ENCODE measurements around the gene PSORS1C1. TPM values are rescaled to one million over a fixed set of nuclear protein-coding genes. Genes with fewer than 3 reads are reported as not detected.

The PSORS1C1 gene
- total RNA-seq, 1 donor from 2014 or later, result not detected

DNA sequence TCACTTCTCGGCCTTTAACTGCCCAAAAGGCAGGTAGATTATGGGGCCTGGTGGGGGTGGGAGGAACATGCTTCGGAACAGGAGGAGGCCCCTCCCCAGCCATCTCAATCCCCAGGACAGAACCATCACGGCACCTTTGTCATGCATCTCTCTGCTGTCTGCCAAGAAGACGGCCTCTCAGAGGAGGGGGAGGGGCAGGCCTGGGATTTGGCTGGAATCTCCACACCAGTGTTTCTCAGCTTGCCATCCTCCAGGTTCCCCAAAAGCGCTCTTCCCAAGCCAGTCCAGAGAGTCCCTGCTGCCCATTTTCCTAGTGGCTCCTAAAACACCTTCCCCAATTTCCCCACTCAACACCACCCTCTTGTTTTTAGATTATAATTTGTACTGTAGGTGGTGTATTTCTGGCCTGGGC is 58.4 kb downstream of the PSORS1C1 start:
- no peak for DNase-seq (ENCODE audit: extremely low spot score, unreplicated experiment)
- no peaks in the 10 kb centered on the region for H3K36me3 Mint-ChIP-seq
- peaks cover 28% of the 10 kb centered on the region for H3K27me3 Mint-ChIP-seq
- no peak for TF ChIP-seq CTCF (conservative IDR thresholded peaks at IDR 0.05)
- H3K4me1 Mint-ChIP-seq (ENCODE audit: unreplicated experiment), result peaks cover 13% of the 10 kb centered on the region
- no peaks in the 10 kb centered on the region for H3K9me3 Mint-ChIP-seq
- H3K27ac Mint-ChIP-seq, result no peak overlapping the region
- no peak overlapping the region for H3K4me3 Mint-ChIP-seq

DNA sequence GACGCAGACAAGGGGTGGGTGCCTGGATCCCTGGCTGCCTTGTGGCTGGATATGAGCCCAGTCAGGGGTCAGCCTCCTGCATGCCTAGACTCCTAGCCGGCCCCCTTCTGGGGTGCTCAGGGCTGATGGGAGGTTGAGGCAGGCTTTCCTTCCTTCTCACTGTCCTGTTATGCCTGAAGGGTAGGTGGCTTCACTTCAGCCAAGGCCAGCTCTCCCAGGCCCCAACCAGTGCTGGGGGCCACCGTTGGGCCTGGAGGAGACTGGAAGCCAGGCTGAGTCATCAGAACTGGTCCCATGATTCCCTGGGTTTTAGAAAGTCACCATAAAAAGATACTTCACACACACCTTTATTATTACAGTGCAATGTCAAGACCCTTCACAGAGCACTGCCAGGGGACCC is 58.8 kb downstream of the PSORS1C1 start:
- Mint-ChIP-seq H3K27ac (no peak overlapping the region), H3K27me3 (peaks cover 27% of the 10 kb centered on the region), H3K4me3 (no peak overlapping the region), H3K9me3 (no peaks in the 10 kb centered on the region), H3K36me3 (no peaks in the 10 kb centered on the region), H3K4me1 (ENCODE audit: unreplicated experiment) (peaks cover 13% of the 10 kb centered on the region)
- TF ChIP-seq CTCF (conservative IDR thresholded peaks at IDR 0.05), result no peak
- DNase-seq (ENCODE audit: extremely low spot score, unreplicated experiment), result no peak

DNA sequence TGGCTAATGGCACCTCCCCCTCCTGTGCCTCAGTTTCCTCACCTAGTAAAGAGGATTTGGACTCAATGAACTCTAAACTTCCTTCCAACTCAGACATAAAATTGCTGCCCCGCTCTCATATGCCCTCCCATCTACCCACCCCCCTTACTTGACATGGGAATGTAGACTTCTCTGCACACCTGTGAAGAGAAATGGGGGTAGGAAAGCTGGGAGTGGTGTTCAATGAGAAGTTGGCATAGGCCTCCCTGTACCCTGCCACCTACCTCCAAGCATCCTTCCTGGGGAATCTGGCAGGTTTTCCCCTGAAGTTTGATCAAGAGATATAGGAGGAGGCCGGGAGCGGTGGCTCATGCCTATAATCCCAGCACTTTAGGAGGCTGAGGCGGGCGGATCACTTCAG is 59.8 kb downstream of the PSORS1C1 start:
- DNase-seq (ENCODE audit: extremely low spot score, unreplicated experiment), result no peak
- Mint-ChIP-seq H3K4me3 (no peak overlapping the region), H3K27me3 (peaks cover 24% of the 10 kb centered on the region), H3K4me1 (ENCODE audit: unreplicated experiment) (peaks cover 10% of the 10 kb centered on the region), H3K27ac (no peak overlapping the region), H3K36me3 (no peaks in the 10 kb centered on the region), H3K9me3 (no peaks in the 10 kb centered on the region)
- no peak for TF ChIP-seq CTCF (conservative IDR thresholded peaks at IDR 0.05)

DNA sequence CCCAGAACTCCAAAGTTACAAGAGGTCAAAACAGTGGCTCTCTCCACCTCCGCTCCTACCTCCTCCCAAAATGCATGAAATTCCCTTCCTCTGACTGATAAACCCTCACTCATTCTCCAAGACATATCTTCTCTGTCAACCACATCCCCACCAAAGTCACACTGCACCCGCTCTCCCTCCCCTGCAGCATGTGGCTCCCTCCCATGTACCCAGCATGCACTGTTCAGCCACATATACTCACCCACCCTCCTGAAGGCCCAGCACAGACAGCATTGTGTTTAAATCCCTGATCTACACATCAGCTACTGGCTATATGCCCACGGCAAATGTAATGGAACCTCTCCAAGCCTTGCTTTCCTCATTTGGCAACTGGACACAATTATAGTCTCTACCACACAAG is 61.4 kb downstream of the PSORS1C1 start:
- TF ChIP-seq CTCF (conservative IDR thresholded peaks at IDR 0.05), result no peak
- Mint-ChIP-seq H3K27ac (no peak overlapping the region), H3K4me1 (ENCODE audit: unreplicated experiment) (peaks cover 9% of the 10 kb centered on the region), H3K36me3 (no peaks in the 10 kb centered on the region), H3K27me3 (peaks cover 20% of the 10 kb centered on the region), H3K4me3 (no peak overlapping the region), H3K9me3 (no peaks in the 10 kb centered on the region)
- DNase-seq (ENCODE audit: extremely low spot score, unreplicated experiment), result no peak

DNA sequence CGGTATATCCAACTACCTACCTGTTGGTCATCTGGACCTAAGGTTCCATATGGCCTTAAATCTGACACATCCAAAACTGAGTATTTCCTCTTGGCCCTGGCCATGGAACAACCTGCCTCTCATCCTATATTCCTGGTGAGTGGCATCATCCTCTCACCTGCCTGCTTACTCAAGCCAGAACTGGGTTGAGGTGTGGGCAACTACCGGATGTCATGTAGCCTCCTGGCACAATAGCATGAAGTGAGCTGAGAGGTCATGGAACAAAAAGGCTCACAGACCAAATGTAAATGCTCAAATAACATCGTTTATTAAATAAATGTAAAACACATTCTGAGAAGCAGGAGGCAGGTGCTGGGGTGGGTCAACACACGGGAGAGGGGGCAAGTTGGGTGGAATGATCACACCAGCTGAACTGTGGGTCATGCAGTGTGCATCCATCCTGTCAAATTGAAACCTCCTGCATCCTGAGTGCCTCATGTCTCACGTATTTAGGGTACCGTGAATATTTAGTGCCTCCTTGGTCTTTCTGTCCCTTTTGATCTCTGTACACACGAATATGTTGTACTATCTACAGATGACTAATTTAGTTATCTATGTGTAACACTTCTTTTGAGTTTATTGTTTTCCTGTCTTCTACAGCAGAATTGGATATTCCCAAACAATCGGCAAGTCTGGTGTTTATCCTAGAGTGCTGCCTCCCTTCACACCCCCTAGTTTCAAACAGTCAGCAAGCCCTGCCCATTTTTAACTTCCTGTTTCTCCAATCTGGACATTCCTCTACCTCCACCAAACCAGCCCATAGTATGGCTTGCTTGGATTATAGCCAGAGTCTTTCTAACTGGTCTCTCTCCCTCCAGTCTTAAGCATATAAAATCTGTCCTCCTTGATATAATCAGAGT is 63.8 kb downstream of the PSORS1C1 start:
- Mint-ChIP-seq H3K4me3 (no peak overlapping the region), H3K36me3 (no peaks in the 10 kb centered on the region), H3K27me3 (peaks cover 13% of the 10 kb centered on the region), H3K27ac (no peak overlapping the region), H3K9me3 (no peaks in the 10 kb centered on the region), H3K4me1 (ENCODE audit: unreplicated experiment) (no peaks in the 10 kb centered on the region)
- DNase-seq (ENCODE audit: extremely low spot score, unreplicated experiment), result no peak
- no peak for TF ChIP-seq CTCF (conservative IDR thresholded peaks at IDR 0.05)

All from type B pancreatic cell (in vitro differentiated cells).